ENCODE measurements around the gene PLAC8L1.

GRCh38 chr5:146059460-146060220 lies 45.7 kb downstream of the PLAC8L1 start:
- no peak for TF ChIP-seq CTCF (IDR thresholded peaks at IDR 0.05)
- no peak for TF ChIP-seq E2F5 (CRISPR knock-in tag; IDR thresholded peaks at IDR 0.05)
- no peak for TF ChIP-seq ZNF121 (CRISPR knock-in tag; IDR thresholded peaks at IDR 0.05)
- TF ChIP-seq ELF4 (CRISPR knock-in tag; IDR thresholded peaks at IDR 0.05; ENCODE audit: low read depth) = no peak
- no peak for TF ChIP-seq CBFB (CRISPR knock-in tag; IDR thresholded peaks at IDR 0.05; ENCODE audit: low read depth)
- no peak for TF ChIP-seq ZBTB43 (CRISPR knock-in tag; IDR thresholded peaks at IDR 0.05)
- TF ChIP-seq E2F4 (CRISPR knock-in tag; IDR thresholded peaks at IDR 0.05; ENCODE audit: borderline replicate concordance, low read depth) = no peak
- TF ChIP-seq JUN (CRISPR knock-in tag; IDR thresholded peaks at IDR 0.05) = no peak
